Endothelial cell of umbilical vein (primary cell): ENCODE results near the gene NR1H3.

Source experiments
- EZH2 ChIP-seq: IDR thresholded peaks from 2 replicates; pipeline ENCODE4 v1.6.1; 2012; ENCODE audit warnings: borderline replicate concordance, low read depth, mild to moderate bottlenecking, moderate library complexity, low read length, inconsistent platforms; ENCODE audit not compliant: severe bottlenecking
- JUN ChIP-seq: IDR thresholded peaks from 2 replicates; pipeline ENCODE4 v1.6.1; 2011; ENCODE audit warnings: borderline replicate concordance, low read depth; ENCODE audit not compliant: insufficient read length, insufficient read depth
- TF ChIP-seq, protein P1 (sequence below), 2 donors: IDR thresholded peaks; 1 replicate in 1 of 2; 2 replicates in 1 of 2; pipeline ENCODE4 v1.5.1; 2011; ENCODE audit warnings: low read length in 2 of 2, mild to moderate bottlenecking in 2 of 2, moderate library complexity in 2 of 2, control low read depth in 1 of 2, inconsistent platforms in 1 of 2, low read depth in 1 of 2; ENCODE audit not compliant: insufficient read depth in 1 of 2; ENCODE audit errors: extremely low read depth in 1 of 2

DNA sequence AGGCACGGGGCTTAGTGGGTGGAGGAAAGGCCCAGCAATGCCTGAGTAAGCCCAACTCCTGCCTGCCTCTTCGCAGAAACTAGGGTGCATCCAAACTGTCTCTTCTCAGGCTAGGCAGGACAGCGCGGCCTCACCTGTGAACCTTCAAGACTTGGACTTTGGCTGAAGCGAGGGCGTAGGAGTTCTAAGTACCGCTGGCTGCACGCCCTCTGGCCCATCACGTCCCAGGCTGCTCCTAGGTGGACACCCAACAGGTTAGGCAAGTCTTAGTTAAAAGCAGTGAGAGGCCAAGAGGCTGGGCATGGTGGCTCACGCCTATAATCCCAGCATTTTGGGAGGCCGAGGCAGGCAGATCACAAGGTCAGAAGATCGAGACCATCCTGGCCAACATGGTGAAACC is 44.9 kb upstream of the NR1H3 start:
- TF ChIP-seq, protein P1, sequence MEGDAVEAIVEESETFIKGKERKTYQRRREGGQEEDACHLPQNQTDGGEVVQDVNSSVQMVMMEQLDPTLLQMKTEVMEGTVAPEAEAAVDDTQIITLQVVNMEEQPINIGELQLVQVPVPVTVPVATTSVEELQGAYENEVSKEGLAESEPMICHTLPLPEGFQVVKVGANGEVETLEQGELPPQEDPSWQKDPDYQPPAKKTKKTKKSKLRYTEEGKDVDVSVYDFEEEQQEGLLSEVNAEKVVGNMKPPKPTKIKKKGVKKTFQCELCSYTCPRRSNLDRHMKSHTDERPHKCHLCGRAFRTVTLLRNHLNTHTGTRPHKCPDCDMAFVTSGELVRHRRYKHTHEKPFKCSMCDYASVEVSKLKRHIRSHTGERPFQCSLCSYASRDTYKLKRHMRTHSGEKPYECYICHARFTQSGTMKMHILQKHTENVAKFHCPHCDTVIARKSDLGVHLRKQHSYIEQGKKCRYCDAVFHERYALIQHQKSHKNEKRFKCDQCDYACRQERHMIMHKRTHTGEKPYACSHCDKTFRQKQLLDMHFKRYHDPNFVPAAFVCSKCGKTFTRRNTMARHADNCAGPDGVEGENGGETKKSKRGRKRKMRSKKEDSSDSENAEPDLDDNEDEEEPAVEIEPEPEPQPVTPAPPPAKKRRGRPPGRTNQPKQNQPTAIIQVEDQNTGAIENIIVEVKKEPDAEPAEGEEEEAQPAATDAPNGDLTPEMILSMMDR (IDR thresholded peaks at IDR 0.05; ENCODE audit: extremely low read depth in 1 of 2, insufficient read depth in 1 of 2, low read depth in 1 of 2, low read length in 2 of 2) = no peak
- TF ChIP-seq EZH2 (no peak), JUN (no peak)
